Mammary epithelial cell (primary cell): ENCODE data around the gene KRT74.

ENCODE experiments used
- CTCF ChIP-seq, 2 donors: IDR thresholded peaks in 1 of 2; conservative IDR thresholded peaks in 1 of 2; 2 replicates each; pipeline ENCODE4 v1.5.1; 2011 to 2012; ENCODE audit warnings: inconsistent platforms in 2 of 2, low read length in 2 of 2, mild to moderate bottlenecking in 2 of 2, control low read depth in 1 of 2, low read depth in 1 of 2; ENCODE audit not compliant: insufficient read depth in 1 of 2; ENCODE audit errors: extremely low read depth in 1 of 2
- EZH2 ChIP-seq: IDR thresholded peaks from 2 replicates; pipeline ENCODE4 v1.6.1; 2012; ENCODE audit warnings: low read length, inconsistent platforms, borderline replicate concordance

- TF ChIP-seq CTCF (conservative IDR thresholded peaks at IDR 0.05 in 1 of 2, IDR thresholded peaks at IDR 0.05 in 1 of 2; ENCODE audit: extremely low read depth in 1 of 2, insufficient read depth in 1 of 2, low read depth in 1 of 2, low read length in 2 of 2), result no peak
- TF ChIP-seq EZH2, result no peak
These were observed 51.2 kb downstream of the KRT74 start for GRCh38 chr12:52522346-52523011.
